Hypothalamus (tissue), 51 donors: ENCODE measurements around the gene ZNRF2.
"Not testable (repeated sequence)": the region's sequence is repeated elsewhere in the genome, so short reads cannot be mapped to it uniquely, and the experiment has no call there.

Experiments used
- DNase-seq, 51 donors: peaks; one replicate each; lab custom pipeline; 2025; lab: John Stamatoyannopoulos, UW

ZNRF2 gene

DNA sequence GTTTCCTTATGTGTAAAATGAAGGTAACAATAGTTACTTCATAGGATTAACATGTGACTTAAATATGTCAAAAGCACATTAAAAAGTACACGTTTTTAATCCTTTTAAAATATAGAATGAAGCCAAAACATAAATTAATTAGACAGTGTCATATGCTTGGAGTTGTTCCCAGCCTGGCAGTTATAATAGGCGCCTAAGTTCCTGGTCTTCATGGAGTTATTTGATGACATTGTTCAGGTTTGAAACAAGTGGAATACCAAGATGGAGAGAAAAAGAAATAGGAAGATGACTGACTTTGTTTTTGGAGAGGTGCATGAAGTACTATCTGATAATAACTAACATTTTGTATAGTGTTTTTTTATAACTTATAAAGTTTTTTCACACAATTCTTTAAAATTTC lies 67.3 kb downstream of the ZNRF2 start:
- DNase-seq: no peak

DNA sequence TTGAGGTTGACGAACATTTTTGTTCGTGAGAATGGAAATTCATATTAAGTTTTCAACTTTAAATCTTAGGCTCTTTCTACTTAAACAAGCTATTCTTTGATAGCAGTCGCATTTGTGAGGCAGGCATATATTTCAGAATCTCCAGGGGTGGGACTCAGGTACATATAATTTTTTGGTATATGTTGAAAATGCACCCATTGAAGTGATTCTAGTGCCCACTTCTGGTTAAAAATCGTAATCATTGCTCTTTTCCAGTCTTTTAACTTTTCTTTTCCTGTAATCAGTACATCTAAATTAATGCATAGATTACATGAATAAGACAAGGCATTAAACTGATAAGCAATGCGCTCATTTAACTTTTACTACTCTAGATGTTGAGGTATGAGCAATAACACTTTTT lies 67.8 kb downstream of the ZNRF2 start:
- no peak for DNase-seq

DNA sequence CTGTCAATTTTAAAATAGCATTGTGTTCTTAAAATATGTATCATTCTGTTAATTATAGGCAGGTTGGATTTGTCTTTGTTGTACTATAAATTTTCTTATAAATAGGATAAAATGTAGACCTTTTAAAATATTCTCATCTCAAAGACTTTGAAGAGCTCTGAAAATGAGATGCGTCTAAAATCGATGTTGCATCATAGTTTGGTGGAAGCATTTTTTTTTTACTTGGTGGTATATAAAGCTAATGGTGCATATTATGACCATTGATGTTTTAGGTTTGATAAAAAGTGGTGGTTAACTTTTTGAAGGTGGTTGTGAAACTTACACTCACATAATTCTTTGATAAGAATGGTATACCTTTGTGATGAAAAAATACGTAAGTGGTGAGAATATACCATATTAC lies 69.1 kb downstream of the ZNRF2 start:
- DNase-seq: no peak

DNA sequence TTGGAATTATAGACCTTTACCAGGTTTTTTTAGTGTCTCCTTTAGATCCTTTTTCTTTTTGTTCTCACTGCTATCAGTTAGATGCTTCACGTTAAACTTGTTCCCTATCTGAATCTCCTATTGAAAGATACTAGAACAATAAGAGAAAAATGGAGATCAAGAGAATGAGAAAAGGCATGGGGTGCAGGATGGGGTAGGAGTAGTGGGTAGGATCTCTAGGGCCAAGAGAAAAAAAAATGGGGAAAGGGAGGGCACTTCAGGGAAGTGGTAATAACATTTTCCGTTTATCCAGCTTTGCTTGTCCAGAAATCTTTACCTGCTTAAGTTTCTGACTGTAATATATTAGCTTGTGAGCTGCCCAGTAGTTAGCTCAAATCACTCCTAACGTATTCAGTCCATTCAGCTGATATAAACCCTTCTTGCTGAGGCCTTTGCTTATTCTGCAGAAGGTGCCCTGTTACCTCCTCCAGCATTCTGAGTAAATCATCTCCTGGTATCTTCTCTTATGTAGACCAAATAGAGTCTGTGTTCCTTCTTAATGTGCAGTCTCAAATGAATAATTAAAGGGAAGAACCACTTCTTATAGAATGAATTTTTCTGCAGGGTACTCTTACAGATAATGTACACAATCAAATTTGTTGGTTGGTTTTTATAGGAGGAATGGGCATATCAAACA lies 69.7 kb downstream of the ZNRF2 start:
- no peak for DNase-seq

DNA sequence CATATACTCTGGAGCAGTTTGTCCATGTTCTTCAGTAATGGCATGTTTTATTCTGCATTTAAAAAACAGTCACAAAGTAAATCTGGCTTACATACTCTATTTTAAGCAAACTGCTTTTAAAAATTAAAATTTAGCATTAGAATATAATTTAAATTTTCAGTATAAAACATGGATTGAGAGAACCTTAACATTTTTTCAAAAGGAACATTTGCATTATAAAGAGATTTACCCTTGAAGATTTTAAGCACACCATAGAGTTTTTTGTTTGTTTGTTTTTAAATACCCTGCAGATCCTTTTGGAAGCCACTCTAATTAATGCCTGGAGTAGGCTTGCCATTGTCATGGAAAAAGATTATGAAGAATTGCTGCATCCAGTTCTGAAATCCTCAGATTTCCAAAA lies 70.4 kb downstream of the ZNRF2 start:
- DNase-seq: no peak

DNA sequence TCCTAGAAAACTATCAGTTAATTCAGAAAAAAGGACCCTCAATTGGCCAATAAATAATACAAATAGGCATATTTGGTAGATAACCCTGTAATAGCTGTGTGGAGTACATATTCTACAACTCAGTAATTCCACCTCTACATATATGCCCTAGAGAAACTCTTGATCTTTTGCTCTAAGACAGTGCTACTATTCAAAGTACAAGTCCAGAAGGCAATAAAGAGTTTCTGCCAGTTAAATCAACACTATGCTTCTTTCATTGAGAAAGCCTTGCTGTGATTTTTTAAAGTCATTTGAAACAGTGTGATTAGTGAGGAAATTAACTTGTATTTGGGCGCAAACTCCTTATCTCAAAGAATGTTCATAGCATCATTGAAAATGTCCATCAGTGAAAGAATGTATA lies 75.6 kb downstream of the ZNRF2 start:
- DNase-seq: no peak

DNA sequence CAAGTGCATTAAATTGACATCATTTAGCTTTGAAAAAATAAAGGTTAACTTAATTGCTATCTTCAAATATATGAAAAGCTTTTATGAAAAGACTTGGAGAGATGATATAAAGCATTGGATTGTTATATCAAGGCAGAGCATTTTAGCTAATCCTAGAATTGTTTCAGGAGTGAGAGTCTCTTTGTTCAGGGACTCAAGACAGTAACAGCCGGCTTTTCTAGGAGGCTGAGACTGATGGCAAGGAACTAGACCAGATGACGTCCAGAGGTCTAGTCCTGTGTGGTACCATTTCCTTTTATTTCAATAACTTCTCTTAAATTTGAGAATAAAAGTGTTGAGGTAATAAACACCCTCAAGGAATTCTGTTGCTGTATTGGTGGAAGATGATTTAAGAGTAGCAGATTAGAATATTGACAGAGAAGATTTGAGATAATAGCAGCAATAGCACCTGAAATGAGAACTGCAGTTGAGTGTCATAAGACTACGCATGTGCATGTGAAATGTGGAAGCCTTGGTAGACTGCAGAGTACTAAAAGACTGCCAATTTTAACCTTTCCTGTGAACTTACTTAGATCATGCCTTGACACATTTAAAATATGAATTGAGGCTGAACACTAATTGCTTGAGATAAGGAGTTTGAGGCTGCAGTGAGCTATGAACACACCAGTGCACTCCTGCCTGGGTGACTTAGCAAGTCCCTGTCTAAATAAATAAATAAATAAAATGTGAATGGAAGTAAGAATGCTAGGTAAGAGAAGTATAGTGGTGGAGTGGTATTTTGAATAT lies 79.6 kb downstream of the ZNRF2 start:
- DNase-seq: no peak

DNA sequence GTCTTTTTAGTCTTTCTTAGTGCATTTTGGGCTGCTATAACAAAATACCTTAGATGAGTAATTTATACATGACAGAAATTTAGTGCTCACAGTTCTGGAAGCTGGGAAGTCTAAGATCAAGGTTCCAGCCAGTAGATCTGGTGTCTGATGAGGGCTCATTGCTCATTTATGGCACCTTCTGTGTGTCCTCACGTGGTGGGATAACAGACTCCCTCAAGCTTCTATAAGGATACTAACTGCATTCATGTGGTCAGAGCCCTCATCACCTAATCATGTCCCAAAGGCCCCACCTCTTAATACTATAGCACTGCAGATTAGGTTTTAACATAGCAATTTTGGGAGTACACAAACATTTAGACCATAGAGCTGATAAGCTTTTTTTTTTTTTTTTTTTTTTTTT lies 80.4 kb downstream of the ZNRF2 start:
- DNase-seq: no peak

DNA sequence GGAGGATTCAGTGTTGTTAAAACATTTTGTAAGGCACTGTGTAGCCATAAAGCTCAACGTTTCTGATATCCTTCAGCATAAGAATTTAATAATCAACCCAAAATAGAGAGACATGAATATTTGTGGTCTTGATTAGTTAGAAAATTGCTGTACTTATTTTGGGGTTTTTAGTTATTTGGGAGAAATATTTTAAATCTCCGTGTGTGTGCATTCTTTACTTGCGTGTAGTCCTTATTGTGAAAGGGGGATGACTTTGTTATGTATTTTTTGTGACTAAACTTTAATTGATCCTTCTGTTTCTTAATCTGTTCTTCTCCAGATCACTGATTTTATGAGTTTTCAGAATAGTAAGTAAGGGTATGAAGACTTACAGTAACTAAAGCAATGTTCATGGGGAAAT lies 81.2 kb downstream of the ZNRF2 start:
- no peak for DNase-seq

DNA sequence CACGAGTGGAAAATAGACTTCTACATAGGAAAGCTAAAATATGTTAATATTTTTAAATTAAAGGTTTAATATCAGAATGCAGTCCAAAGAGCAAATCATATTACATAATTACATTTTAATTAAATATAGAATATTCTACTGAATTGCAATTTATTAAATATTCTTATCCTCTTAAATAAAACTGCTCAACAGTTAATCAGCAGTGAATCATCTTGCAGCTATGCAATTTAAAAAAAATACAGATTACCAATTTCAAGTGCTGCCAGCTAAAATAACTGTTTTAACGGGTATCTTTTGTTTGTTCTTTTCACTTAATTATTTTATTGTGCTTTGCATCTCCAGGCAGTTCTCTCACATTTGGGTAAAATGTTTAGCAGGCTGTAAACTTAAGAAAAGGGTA lies 82.2 kb downstream of the ZNRF2 start:
- no peak for DNase-seq

DNA sequence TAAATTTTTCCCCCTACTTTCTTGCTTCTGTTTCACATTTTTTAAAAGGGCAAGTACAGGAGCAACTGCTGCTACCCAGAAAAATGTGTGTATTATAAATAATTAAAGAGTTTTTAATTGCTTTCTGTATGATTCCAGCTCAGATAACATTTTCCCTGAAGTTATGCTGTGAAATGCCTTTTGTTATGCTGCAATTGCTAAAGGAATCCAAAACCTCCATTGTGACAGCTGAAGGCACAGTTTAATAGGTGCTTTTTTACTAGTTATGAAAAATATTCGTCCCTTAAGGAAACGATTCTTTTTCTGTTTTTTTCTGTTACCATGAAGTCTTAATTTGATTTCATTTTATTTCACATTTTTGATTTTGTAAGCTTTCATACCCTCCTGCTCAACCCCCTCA lies 83.2 kb downstream of the ZNRF2 start:
- DNase-seq: no peak

DNA sequence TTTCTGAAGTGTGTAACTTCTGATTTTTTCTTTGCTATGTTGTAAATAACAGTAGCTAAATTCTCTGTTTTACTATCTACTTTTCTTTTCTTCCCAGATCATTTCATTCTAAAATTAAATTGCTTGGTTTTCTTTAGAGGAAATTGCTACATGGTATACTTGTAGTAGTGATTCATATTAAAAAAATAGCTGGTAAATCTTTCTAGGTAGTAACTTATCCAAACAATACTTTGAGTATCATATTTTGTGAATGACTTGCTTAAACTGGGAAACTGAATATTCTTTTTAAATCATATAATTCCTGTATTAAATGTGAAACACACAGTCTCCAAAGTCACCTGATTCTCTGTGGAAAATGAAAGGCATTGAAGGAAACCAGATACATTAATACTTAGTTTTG lies 85.5 kb downstream of the ZNRF2 start:
- DNase-seq: no peak

DNA sequence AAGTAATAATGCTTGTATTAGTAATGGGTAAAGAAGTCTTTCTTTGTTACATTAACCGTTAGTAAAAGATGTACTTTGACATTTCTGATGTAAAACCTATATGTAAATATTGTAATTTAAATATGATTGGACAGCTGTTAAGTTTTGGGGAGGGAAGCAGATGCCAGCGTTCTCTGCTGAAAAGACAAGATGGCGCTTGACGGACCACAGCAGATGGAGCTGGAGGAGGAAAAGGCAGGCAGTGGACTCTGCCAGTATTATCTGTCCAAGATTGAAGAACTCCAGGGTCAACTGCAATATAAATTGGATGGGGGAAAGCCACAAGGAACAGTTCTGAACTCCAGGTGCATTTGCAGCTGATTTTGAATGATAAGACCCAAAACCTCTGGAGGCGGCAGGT lies 86.9 kb downstream of the ZNRF2 start:
- no peak for DNase-seq

DNA sequence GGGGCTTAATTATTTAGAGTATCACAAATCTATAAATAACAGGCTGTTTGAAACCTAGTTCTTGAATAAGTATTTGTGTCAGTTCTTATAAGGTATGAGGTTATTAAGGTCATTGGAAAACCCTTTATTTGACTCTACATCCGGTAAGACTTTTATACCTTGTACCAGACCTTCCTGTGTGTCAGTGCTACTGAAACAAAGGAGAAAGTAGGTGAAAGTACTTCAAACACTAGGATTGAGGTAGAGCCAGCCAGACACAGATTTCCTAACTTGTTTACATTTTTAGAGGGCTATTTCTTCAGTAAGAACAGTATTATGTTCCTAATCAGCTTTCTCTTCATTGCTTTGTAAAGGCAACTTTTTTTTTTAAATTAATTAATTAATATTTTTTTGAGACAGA lies 93.9 kb downstream of the ZNRF2 start:
- no peak for DNase-seq

DNA sequence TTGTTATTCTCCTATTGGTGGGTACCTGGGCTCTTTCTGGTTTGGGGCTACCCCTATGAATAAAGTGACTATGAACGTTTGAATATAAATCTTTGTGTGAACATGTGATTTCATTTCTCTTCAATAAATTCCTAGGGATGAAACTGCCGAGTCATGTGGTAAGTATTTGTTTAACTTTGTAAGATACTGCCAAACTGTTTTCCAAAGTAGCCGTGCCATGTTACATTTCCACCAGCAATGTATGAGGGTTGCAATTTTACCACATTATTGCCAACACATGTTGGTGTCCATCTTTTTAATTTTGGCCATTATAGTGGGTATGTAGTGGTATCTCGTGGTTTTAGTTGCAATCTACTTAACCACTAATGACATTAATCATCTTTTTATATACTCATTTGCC lies 94.7 kb downstream of the ZNRF2 start:
- no peak for DNase-seq

DNA sequence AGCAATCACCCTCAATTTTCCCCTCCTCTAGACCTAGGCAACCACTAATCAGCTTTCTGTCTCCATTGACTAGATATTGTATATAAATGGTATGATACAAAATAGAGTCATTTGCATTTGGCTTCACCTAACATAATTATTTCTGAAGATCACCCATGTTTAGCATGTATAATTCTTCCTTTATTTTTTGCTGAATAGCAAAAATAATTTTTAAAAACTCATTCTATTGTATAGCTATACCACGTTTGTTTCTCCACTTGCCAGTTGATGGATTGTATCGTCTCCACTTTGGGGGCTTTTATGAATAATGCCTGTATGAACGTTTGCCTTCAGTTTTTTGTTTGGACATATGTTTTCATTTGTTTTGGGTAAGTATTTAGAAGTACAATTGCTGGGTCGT lies 95.3 kb downstream of the ZNRF2 start:
- DNase-seq: no peak

DNA sequence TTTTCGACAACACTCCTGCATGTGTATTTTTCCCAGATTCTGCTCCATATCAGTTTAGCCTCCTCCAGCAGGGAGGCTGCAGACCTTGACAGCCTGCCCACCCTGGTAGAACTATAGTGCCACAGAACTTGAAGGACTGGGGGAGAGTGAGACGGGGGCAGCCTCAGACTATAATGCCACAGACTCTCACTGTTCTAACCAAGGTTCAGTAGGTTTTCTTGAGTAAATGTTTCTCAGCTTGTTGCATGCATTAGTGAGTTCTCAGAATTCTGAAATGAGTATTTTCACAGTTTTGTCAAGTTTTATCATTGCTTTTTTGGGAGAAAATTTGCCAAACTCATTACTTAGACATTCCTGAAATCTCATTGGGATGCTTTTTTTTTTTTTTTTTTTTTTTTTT lies 95.9 kb downstream of the ZNRF2 start:
- DNase-seq: no peak

DNA sequence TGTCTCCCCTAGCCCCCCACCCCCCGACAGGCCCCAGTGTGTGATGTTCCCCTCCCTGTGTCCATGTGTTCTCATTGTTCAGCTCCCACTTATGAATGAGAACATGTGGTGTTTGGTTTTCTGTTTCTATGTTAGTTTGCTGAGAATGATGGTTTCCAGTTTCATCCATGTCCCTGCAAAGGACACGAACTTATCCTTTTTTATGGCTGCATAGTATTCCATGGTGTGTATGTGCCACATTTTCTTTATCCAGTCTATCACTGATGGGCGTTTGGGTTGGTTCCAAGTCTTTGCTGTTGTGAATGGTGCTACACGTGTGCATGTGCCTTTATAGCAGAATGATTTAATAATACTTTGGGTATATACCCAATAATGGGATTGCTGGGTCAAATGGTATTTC lies 96.4 kb downstream of the ZNRF2 start:
- DNase-seq: not testable (repeated sequence)

DNA sequence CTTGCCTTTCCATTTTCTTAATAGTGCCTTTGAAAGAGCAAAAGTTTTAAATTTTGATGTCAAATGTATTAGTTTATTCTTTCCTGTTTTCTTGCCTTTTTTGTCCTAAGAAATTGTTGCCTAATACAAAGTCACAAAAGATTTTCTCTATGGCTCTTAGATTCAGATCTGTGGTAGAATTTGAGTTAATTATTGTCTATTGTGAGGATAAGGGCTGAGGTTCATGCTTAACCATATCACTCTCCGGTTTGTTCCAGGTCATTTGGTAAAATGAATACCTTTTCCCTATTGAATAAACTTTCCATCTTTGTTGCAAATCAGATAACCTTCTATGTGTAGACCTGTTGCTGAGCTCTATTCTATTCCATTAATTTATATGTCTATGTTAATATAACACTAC lies 98.2 kb downstream of the ZNRF2 start:
- DNase-seq: no peak

DNA sequence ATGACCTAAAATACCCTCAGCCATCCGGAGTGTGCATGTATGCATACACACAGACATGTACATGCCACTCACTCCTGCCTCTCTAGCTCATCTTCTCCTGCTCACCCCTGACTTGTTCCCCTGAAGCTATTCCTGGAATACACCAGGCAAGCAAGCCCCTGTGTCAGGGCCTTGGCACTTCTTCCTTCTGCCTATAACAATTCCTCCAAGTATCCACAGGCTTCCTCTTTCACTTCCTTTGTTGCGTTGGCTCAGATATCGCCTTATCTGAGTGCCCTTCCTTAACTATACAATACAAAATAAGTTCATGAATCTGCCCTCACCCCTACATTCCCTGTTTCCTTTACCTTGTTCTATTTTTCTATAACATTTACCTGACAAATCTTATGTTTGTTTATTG lies 105.4 kb downstream of the ZNRF2 start:
- DNase-seq: no peak

DNA sequence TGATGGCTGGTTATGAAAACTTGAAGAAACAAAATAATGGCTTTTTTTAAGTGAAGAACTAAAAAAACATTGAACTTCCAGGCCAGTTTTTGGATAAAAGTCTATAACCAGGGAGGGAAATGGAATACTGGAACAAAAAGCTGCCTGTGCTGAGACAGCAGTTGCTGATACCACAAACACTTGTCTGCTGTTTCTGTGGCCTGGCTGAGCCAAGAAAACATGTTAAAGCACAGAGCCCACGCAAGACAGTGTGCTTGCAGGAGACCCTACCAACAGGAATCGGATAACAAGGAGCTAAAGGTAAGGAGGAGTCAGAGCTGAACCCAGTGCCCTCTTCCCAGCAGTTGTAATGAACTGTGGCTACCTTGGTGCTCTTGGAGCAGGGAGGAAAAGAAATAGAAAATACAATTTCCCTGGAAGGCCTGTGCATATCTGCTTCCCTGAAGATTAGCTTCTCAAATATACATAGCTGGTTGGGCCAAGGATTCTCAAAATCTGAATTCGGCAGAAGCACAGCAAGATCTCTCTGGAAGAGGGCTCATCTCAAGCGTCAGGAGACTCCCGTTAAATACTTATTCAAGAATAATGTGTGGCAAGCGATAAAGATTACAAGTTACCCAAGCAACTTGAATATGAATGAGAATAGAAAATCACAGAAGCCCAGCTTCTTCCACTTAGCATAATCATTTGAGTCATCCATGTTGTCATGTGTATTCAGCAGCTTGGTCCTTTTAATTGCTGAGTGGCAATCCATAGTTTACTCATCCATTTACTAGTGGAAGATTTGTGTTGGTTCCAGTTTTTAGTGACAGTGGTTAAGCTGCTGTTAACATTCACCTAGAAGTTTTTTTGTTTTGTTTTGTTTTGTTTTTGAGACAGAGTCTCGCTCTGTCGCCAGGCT lies 106.6 kb downstream of the ZNRF2 start:
- DNase-seq: no peak

DNA sequence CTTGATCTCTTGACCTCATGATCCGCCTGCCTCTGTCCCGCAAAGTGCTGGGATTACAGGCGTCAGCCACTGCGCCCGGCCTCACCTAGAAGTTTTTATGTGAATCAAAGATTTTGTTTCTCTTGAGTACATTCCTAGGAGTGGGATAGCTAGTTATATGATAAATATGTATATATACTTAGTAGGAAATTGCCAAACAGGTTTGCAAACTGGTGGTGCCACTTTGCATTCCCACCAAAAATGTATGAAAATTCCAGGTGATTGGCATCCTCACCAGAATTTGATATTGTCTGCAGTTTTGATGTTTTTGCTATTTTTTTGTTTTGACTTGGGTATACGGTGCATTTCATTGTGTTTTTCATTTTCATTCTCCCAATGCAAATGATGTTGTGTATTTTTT lies 107.4 kb downstream of the ZNRF2 start:
- DNase-seq: no peak
